Glomerular visceral epithelial cell (primary cell): ENCODE data around the gene ATXN7L3B.

ENCODE experiments used
- DNase-seq: peaks from one replicate; pipeline ENCODE4 v3.0.0-alpha.2; 2016; ENCODE audit errors: extremely low spot score

The ATXN7L3B gene

DNA sequence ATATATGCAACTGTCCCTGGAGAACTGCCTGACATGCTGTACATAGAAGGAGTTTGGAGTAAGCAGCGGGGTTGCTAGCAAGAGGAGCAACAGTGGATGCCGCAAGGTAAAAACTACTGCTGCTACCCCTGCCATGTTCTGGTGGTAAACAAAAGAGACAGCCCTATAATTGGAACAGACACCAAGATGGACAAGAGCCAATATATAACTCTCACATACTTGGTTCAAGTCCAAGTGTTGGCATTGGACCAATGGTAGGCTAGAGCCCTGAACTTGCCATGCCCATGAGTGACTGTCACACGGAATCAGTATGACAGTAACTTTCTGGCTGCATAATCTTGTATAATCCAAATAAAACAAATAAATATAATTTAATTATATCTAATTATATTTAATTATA is 13.7 kb downstream of the ATXN7L3B start:
- DNase-seq, result no peak

GRCh38 chr12:74552201-74552600 is 14.6 kb downstream of the ATXN7L3B start:
- no peak for DNase-seq

- no peak for DNase-seq
Observed at GRCh38 chr12:74559728-74560127, 22.1 kb downstream of the ATXN7L3B start.

DNA sequence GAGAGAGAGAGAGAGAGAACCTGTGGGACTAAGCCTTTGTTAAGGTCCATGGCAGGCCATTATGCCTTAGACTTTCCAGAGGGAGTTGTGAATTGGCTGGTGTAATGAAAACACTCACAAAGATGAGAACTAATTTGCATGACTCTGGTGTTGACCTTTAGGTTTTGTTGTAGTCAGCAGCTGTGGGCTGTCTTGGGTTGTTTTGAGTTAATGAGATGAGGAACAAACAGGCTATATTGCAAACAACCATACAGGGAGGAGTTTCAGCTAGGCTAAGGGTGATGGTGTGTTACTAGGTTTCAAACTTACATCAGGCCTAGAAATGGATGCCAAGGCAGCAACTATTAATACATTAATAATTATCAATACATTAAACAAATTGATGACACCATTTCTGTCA is 26.3 kb downstream of the ATXN7L3B start:
- no peak for DNase-seq

DNA sequence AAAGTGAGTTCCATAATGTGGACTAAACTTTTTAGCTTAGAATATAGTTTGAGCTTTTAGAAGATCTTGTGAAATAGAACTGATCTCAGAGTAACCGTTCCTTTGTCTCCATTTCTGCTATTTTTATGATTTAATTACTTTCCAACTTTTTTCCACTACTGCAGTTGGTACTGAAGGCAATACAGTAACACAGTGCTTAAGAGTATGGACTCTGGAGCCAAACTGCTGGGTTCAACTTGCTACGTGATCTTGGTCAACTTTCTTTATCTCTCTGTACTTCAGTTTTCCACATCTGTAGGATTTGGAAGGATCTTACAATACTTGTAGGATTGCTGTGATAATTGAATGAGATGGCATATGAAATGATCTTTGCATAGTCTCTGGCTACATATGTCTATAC is 40.9 kb downstream of the ATXN7L3B start:
- DNase-seq, result no peak

- DNase-seq, result no peak
Observed at GRCh38 chr12:74579446-74579845, 41.8 kb downstream of the ATXN7L3B start.

GRCh38 chr12:74579981-74580380 is 42.3 kb downstream of the ATXN7L3B start:
- no peak for DNase-seq

DNA sequence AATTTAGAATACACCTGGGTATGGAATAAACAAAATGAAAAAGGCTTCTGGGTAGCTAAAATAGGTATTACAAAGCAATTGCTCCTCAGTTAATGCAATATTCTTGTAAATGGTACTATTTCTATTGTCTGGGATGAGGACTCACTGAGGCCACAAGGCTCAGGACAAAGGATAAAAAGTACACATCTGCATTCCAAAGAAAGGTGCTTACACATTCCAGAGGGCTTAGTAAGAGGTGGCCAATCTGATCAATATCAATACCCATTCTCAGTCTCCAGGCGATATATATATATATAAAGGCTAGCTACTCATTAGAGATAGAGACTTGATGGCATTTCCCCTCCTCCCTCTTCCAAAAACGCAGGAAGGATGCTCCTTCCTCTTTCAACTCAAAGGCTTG is 43.8 kb downstream of the ATXN7L3B start:
- DNase-seq, result no peak

- DNase-seq, result no peak
Observed at GRCh38 chr12:74584483-74585062, 46.9 kb downstream of the ATXN7L3B start.

GRCh38 chr12:74586251-74586650 is 48.6 kb downstream of the ATXN7L3B start:
- DNase-seq, result no peak
